Coronary artery (tissue), 2 donors: ENCODE results near the gene ZNF692.

Source experiments
- DNase-seq: peaks from one replicate; pipeline ENCODE4 v3.0.0-alpha.2; 2017; ENCODE audit warnings: low spot score
- H3K27ac ChIP-seq, 2 donors: fragments of 200-600 bp; sonication (generic); one replicate each; pipeline ENCODE4 v1.5.1; 2016 to 2019
- H3K4me3 ChIP-seq: fragments of 200-600 bp; sonication (generic); 2 replicates; pipeline ENCODE4 v1.5.1; 2016; ENCODE audit warnings: mild to moderate bottlenecking, moderate library complexity
- CTCF ChIP-seq: fragments of 200-600 bp; sonication (generic); IDR thresholded peaks from one replicate; pipeline ENCODE4 v1.5.1; 2019; ENCODE audit warnings: antibody characterized with exemption

Gene ZNF692

DNA sequence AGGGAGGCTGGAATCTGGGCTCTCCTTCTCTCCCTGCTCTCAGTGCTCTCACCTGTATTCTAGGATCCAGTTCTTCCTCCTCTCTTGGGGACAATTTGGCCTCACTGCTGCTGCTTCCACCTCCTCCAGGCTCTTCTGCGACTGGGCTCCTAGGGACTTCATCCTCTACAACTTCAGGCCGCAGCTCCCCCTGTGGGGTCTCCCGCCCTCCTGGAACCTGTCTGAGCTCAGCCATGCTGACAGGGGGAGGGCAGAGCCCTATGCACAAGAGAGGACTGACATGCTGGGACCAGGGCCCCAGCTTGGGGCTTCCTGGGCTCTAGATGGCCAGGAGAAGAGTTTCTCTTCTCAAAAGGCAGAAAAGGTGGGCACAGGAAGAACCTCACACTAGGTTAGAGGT, 34.2 kb downstream of the ZNF692 start:
- peak; percentile 69 for DNase-seq
- Histone ChIP-seq H3K4me3 (peak overlapping the region; percentile 95), H3K27ac (peak overlapping the region in 1 of 2 donors; percentile 92)
- TF ChIP-seq CTCF, result no peak

GRCh38 chr1:248824301-248824700, 34.6 kb downstream of the ZNF692 start:
- H3K4me3 ChIP-seq, result peak overlapping the region; percentile 95
- H3K27ac ChIP-seq, result no peak overlapping the region
- DNase-seq, result peak; percentile 57
- TF ChIP-seq CTCF, result no peak

GRCh38 chr1:248823517-248824001, 35.3 kb downstream of the ZNF692 start:
- H3K27ac ChIP-seq, result no peak overlapping the region
- no peak for TF ChIP-seq CTCF
- H3K4me3 ChIP-seq, result peak overlapping the region; percentile 95
- DNase-seq, result peak; percentile 54

- peak overlapping the region in 1 of 2 donors; percentile 58 for H3K27ac ChIP-seq
- no peak for TF ChIP-seq CTCF
- peak; percentile 65 for DNase-seq
- H3K4me3 ChIP-seq, result peak overlapping the region; percentile 95
Measured at GRCh38 chr1:248822148-248823032, 36.5 kb downstream of the ZNF692 start.

DNA sequence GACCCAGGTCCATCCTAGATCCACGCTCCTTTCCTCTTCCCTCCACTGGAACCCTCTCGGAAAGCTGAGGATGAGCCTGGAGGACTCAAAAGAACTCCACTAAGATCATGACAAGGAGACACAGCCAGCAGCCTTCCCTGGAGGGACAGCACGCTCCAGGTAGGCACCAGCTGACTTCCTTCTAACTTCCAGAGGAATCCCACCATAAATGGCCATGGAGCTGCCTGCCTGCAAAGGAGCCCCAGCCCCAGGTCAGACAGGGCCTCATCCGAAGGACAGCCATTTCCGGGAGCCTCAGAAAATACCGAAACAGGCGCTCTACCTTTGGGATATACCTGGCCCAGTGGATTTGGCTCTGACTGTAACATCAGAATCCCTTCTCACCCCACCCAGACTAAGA, 37.2 kb downstream of the ZNF692 start:
- H3K4me3 ChIP-seq, result peak overlapping the region; percentile 35
- peak overlapping the region in 1 of 2 donors; percentile 58 for H3K27ac ChIP-seq
- no peak for TF ChIP-seq CTCF
- peak; percentile 55 for DNase-seq

DNA sequence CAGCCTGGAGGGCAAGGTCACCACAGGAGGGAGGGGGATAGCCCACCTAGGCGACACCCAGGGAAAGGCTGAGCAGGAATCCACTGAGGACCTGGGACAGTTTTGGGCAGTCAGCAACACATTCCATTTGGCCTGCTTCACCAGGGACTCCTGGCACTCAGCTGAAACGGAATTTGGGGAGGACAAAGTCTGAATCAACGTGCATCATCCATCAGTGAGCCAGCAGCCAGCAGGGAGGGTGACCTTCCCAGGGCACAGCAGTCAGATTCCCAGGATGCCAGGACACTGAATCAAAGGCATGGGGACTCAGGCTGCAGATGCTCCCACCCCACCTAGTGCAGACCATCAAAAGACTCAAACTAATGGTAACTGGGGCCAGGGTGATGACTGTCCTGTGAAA, 37.8 kb downstream of the ZNF692 start:
- TF ChIP-seq CTCF, result no peak
- Histone ChIP-seq H3K4me3 (peak overlapping the region; percentile 35), H3K27ac (peak overlapping the region in 1 of 2 donors; percentile 58)
- peak; percentile 71 for DNase-seq
